Activated T-cell treated with anti-CD3 and anti-CD28 coated beads, Interleukin-2, amount 50 U/mL, for 72 hours (primary cell): Measurements from ENCODE around the gene WBP4. TPM values are rescaled to one million over a fixed set of nuclear protein-coding genes. Genes with fewer than 3 reads are reported as not detected.

ENCODE experiments used
- ATAC-seq, 2 donors: fragments of 150-1000 bp; cut with Tn5 transposase; replicated peaks in 1 of 2; 2 replicates each; pipeline ENCODE4 v1.10.0; 2021; ENCODE audit warnings: moderate library complexity in 2 of 2, mild to moderate bottlenecking in 1 of 2
- DNase-seq, 2 donors: peaks; one replicate each; pipeline ENCODE4 v3.0.0; 2021 to 2022; ENCODE audit warnings: mixed read lengths in 1 of 2
- H3K27ac Mint-ChIP-seq: one replicate; pipeline ENCODE4 v1.8.0; 2022; ENCODE audit warnings: mild to moderate bottlenecking, moderate library complexity, mixed read lengths
- H3K27me3 Mint-ChIP-seq: one replicate; pipeline ENCODE4 v1.8.0; 2022; ENCODE audit warnings: low read depth, mixed read lengths
- H3K36me3 Mint-ChIP-seq, 2 donors: one replicate each; pipeline ENCODE4 v1.8.0; 2022; ENCODE audit warnings: mixed read lengths in 2 of 2, mild to moderate bottlenecking in 1 of 2; ENCODE audit not compliant: insufficient read depth in 2 of 2
- H3K4me1 Mint-ChIP-seq: one replicate; pipeline ENCODE4 v1.8.0; 2022; ENCODE audit warnings: low read depth, mixed read lengths
- H3K4me3 Mint-ChIP-seq, 2 donors: one replicate each; pipeline ENCODE4 v1.8.0; 2022; ENCODE audit warnings: mild to moderate bottlenecking in 2 of 2, mixed read lengths in 2 of 2, moderate library complexity in 2 of 2
- H3K9me3 Mint-ChIP-seq, 2 donors: one replicate each; pipeline ENCODE4 v1.8.0; 2022; ENCODE audit warnings: mixed read lengths in 2 of 2
- total RNA-seq, 2 donors: library from RNA; stranded (reverse); gene quantifications; one replicate each; pipeline ENCODE4 v1.2.3, GENCODE V29; 2022

WBP4 gene
- total RNA-seq, result 10 to 100 TPM in 1 of 2 donors, 1 to 10 TPM in 1; 9.9 to 12.1 TPM

DNA sequence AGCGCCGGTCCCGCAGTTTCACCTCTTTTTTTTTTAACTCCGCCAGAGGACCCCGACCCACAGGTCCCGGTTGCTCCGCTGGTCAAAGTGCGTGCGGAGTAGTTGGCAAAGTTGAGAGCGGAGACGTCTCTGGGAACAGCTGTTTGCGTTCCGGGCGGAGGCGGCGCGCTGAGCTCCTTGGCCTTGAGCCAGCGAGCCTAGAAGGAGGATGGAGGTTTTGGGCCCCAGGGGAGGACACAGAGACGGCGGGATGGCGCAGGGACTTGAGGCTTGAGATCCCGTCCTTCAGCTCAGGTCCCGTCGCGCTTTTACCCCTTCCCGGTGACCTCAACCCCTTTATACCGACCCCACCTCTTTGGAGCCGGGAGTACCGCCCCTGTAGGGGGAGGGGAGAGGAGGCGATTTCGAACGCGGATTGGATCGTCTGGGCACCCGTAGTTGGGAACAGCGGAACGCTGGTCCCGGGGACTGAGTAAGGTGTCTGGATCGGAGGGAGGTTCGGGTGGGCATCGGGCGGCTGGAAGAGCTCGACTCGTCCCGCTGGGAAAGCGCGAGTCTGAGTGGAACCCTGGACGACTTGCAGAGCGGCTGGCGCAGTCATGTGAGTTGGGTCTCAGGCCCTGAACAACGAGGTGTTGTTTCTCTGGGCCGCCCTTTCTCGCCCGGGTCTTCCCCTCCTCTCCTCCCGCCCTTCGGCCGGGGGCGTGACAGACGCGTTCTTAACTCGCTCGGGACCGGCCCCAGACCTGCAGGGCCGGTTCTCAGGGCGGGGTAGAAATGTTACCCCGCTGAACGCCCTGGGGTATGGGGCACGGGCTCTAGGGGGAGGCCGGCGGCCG lies at the start of gene WBP4:
Gene WBP4 (plus strand): TSS at position 435 of the 839 bp plus-strand sequence. CDS start 165 bp downstream, at position 600.
- peaks cover 3 to 6% of the 10 kb centered on the region in 2 donors for H3K36me3 Mint-ChIP-seq
- peak within 1 kb of the TSS; percentile 96 to 99 for H3K4me3 Mint-ChIP-seq
- no peaks in the 10 kb centered on the region for H3K27me3 Mint-ChIP-seq
- ATAC-seq (peak; percentile 80 to 81), DNase-seq (peak; percentile 91 to 94)
- H3K9me3 Mint-ChIP-seq, result no peaks in the 10 kb centered on the region
- H3K27ac Mint-ChIP-seq, result peak within 1 kb of the TSS; percentile 97
- H3K4me1 Mint-ChIP-seq, result peaks cover 59% of the 10 kb centered on the region

DNA sequence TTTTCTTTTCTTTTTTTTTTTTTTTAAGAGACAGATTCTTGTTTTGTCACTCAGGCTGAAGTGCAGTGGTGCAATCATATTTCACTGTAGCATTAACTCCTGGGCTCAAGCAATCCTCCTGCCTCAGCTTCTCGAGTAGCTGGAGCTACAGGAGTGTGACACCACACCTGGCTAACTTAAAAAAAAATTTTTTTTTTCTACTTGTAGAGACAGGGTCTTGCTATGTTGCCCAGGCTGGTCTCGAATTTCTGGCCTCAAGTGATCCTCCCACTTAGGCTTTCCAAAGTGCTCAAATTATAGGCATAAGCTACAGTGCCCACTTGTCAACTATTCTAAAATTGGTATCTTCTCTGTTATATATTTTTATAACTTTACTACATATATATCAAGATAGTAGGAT lies 48.8 kb upstream of the WBP4 start:
- Mint-ChIP-seq H3K4me1 (peaks cover 79% of the 10 kb centered on the region), H3K27ac (peak overlapping the region; percentile 89), H3K27me3 (no peaks in the 10 kb centered on the region), H3K4me3 (no peak overlapping the region), H3K9me3 (no peaks in the 10 kb centered on the region), H3K36me3 (peaks cover 6 to 14% of the 10 kb centered on the region in 2 donors)
- DNase-seq (no peak), ATAC-seq (no peak)

GRCh38 chr13:41013835-41014234 lies 47.5 kb upstream of the WBP4 start:
- peaks cover 6 to 21% of the 10 kb centered on the region in 2 donors for H3K36me3 Mint-ChIP-seq
- H3K9me3 Mint-ChIP-seq, result no peaks in the 10 kb centered on the region
- DNase-seq (no peak), ATAC-seq (peak; percentile 84 to 86)
- peaks cover 67% of the 10 kb centered on the region for H3K4me1 Mint-ChIP-seq
- peak overlapping the region; percentile 98 for H3K27ac Mint-ChIP-seq
- no peaks in the 10 kb centered on the region for H3K27me3 Mint-ChIP-seq
- H3K4me3 Mint-ChIP-seq, result peak overlapping the region; percentile 85 to 99

- DNase-seq, result no peak
- Mint-ChIP-seq H3K4me1 (peaks cover 64% of the 10 kb centered on the region), H3K27ac (peak overlapping the region; percentile 98), H3K27me3 (no peaks in the 10 kb centered on the region), H3K36me3 (peaks cover 6 to 24% of the 10 kb centered on the region in 2 donors), H3K9me3 (no peaks in the 10 kb centered on the region), H3K4me3 (peak overlapping the region; percentile 85 to 99)
- ATAC-seq, result no peak
Observed at GRCh38 chr13:41015920-41016319, 45.4 kb upstream of the WBP4 start.

GRCh38 chr13:41017159-41017558 lies 44.1 kb upstream of the WBP4 start:
- DNase-seq (peak; percentile 23 to 33), ATAC-seq (peak; percentile 38 to 42)
- Mint-ChIP-seq H3K4me3 (peak overlapping the region; percentile 85 to 99), H3K27me3 (no peaks in the 10 kb centered on the region), H3K27ac (peak overlapping the region; percentile 99), H3K36me3 (peaks cover 6 to 24% of the 10 kb centered on the region in 2 donors), H3K9me3 (no peaks in the 10 kb centered on the region), H3K4me1 (peaks cover 57% of the 10 kb centered on the region)

DNA sequence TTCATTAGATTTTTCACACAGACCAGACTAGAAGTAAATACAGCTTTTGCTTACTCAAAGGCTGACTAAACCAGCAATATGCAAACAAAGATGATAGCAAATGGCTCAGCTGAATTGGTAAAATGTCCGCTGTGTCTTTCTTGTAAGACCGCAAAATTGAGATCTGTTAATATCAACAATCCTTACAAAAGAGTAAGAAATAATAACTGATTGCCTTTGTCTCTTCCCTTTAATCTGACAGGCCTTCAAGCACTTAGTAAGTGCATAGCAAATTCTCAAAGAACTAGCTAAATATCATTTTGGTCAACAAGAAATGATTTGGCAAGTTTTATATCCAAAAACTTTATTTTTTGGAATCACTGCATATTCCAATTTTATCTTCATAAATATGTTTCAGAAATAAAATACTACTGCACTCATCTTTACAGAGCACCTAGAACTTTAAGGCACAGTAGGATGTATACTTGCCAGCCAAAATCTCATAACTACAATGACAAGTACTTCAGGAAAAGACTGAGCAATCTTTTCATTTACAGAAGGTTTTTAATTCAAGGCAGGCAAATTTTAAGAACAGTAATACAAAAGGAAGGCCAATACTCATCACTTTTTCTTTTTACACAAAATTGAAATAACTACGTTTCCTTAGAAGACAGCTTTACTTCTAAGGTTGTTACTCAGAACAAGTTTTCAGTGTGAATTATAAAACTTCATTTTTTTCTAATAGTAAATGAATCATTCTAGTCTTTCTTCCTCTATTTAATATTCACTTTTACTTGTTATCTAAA lies 43.3 kb upstream of the WBP4 start:
- Mint-ChIP-seq H3K9me3 (no peaks in the 10 kb centered on the region), H3K36me3 (peaks cover 6 to 19% of the 10 kb centered on the region in 2 donors), H3K4me3 (peak overlapping the region; percentile 85 to 99), H3K4me1 (peaks cover 51% of the 10 kb centered on the region), H3K27me3 (no peaks in the 10 kb centered on the region), H3K27ac (peak overlapping the region; percentile 99)
- ATAC-seq (peak in 1 of 2 donors; percentile 40), DNase-seq (no peak)

GRCh38 chr13:41018602-41018948 lies 42.7 kb upstream of the WBP4 start:
- Mint-ChIP-seq H3K36me3 (peaks cover 3 to 16% of the 10 kb centered on the region in 2 donors), H3K27me3 (no peaks in the 10 kb centered on the region), H3K9me3 (no peaks in the 10 kb centered on the region), H3K27ac (peak overlapping the region; percentile 95), H3K4me3 (peak overlapping the region; percentile 85 to 92), H3K4me1 (peaks cover 46% of the 10 kb centered on the region)
- no peak for ATAC-seq
- no peak for DNase-seq

DNA sequence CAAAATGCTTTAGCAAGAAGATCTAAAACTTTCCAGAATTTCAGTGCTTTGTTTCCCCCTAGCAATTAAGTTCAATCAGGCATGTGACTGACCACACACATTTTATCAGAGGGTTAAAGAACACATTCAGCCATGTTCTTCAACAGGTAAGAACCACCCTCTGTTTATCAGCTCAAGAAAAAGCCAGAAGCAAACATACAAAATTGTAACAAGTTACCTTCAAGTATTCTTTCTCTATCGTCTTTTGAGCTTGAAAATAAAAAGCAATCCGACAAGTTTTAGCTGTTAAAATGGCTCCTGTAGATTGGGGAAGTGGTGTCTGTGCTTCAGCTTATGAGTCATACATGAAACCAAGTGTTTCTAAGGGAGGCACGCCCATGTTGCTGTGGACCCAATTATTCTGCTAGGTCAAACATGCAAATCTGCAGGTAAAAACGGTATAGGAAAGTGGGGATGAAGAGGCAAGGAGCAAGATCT lies 42.3 kb upstream of the WBP4 start, which contains the start of gene ELF1:
Gene ELF1 (minus strand): TSS at position 306 of the 477 bp plus-strand sequence. CDS start 37,262 bp downstream, outside the sequence.
- ATAC-seq (peak; percentile 89 to 91), DNase-seq (peak; percentile 53 to 64)
- H3K27ac Mint-ChIP-seq, result peak within 1 kb of the TSS; percentile 99
- no peaks in the 10 kb centered on the region for H3K9me3 Mint-ChIP-seq
- H3K4me1 Mint-ChIP-seq, result peaks cover 43% of the 10 kb centered on the region
- H3K27me3 Mint-ChIP-seq, result no peaks in the 10 kb centered on the region
- H3K4me3 Mint-ChIP-seq, result peak within 1 kb of the TSS; percentile 85 to 99
- peaks cover 3 to 14% of the 10 kb centered on the region in 2 donors for H3K36me3 Mint-ChIP-seq

DNA sequence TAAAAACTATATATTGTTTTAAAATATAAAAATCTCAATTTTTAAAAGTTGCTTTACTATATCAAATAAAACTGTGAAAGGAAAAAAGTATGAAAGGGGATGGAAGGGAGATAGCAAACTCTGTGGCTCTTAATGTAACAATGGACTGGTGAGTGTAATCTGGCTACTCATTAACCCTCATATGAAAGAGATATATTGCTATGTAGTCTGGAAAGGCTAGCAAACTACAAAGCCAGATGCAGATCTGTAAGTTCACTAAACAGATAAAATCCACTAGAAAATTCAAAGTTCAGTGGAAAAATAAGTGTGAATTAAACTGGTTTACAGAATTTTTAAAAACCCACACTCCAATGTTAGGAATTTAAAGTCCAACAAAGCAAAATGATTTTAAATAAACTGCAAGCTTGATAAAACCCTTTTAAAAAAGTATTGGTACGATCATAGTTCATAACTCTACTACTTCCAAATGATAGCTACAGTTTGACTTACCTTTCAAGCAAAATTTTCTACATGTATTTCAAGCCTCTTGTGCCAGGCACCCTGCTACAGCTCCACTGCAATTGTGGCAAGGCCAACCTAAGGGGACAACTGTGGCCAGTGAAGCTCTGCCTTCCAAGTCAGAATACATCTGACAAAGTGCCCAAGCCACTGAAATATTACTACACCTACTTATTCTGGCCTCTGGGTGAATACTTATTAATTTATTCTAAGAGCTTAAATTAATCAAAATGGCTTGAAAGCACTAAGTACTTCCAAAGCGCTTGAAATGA lies 41.5 kb upstream of the WBP4 start:
- H3K4me1 Mint-ChIP-seq, result peaks cover 41% of the 10 kb centered on the region
- no peak overlapping the region for H3K4me3 Mint-ChIP-seq
- ATAC-seq (no peak), DNase-seq (no peak)
- H3K9me3 Mint-ChIP-seq, result no peaks in the 10 kb centered on the region
- peaks cover 3 to 13% of the 10 kb centered on the region in 2 donors for H3K36me3 Mint-ChIP-seq
- H3K27me3 Mint-ChIP-seq, result no peaks in the 10 kb centered on the region
- H3K27ac Mint-ChIP-seq, result no peak overlapping the region

- no peaks in the 10 kb centered on the region for H3K36me3 Mint-ChIP-seq
- no peaks in the 10 kb centered on the region for H3K9me3 Mint-ChIP-seq
- no peaks in the 10 kb centered on the region for H3K27me3 Mint-ChIP-seq
- H3K27ac Mint-ChIP-seq, result peak overlapping the region; percentile 25
- peaks cover 25% of the 10 kb centered on the region for H3K4me1 Mint-ChIP-seq
- no peak for ATAC-seq
- DNase-seq, result no peak
- H3K4me3 Mint-ChIP-seq, result no peak overlapping the region
Observed at GRCh38 chr13:41025518-41025917, 35.8 kb upstream of the WBP4 start.

DNA sequence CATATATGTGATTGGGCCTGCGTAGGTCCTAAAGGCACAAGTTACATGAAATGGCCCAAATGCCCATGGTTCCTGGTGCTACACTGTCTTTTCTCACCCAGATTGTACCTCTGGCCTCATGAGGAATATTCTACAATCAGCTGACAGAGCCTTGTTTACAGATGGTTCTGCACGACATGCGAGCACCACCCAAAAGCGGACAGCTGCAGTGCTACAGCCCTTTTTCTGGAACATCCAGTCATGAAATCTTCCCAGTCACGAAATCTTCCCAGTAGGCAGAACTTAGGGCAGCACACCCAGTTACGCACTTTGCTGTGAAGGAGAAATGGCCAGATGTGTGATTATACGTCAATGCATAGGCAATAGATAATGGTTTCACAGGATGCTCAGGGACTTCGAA lies 34.5 kb upstream of the WBP4 start:
- Mint-ChIP-seq H3K36me3 (no peaks in the 10 kb centered on the region), H3K4me1 (peaks cover 26% of the 10 kb centered on the region), H3K4me3 (no peak overlapping the region), H3K27me3 (no peaks in the 10 kb centered on the region), H3K9me3 (no peaks in the 10 kb centered on the region), H3K27ac (no peak overlapping the region)
- ATAC-seq (no peak), DNase-seq (no peak)

- DNase-seq (no peak), ATAC-seq (no peak)
- H3K36me3 Mint-ChIP-seq, result no peaks in the 10 kb centered on the region
- no peaks in the 10 kb centered on the region for H3K9me3 Mint-ChIP-seq
- H3K27me3 Mint-ChIP-seq, result no peaks in the 10 kb centered on the region
- no peak overlapping the region for H3K4me3 Mint-ChIP-seq
- peaks cover 31% of the 10 kb centered on the region for H3K4me1 Mint-ChIP-seq
- no peak overlapping the region for H3K27ac Mint-ChIP-seq
Observed at GRCh38 chr13:41028051-41028450, 33.3 kb upstream of the WBP4 start.
